Measurements from ENCODE around the gene CACNA1G.
A peak's percentile ranks its signal among the peaks of the same experiment; 100 is the strongest.

The CACNA1G gene

DNA sequence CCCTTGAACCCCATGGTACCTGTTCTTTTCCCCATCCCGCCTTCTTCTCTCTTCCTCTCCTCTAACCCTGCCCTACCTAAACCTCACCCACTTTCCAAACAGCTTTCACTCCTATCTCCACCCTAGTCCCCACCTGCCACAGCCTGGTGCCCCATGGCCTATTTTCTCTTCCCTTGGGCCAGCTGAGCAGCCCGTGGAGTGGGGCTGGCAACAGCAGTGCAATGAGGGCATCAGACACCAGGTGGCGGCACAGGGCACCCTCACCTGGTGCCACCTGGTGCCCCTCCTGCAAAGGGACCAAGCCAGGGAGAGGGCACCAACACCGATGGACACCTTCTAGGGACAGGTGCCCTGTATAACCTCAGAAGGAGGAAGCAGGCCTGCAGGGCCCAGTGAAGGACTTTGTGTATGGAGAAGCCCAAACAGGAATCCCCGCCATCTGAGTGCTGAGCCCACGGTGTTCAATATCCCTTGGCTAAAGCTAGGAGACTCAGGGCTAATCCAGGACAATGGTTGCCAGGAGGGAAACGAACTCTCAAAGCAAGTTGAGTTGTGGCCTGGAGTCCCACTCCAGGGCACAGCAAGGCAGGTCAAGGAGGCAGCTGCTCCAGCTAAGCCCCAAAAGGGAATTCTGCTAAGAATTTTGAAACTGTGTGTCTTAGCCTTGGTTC, 70.1 kb downstream of the CACNA1G start:
- DNase-seq (ENCODE audit: low read depth in 4 of 4, low spot score in 1 of 4): peak; percentile 13 to 46 (median 24)

DNA sequence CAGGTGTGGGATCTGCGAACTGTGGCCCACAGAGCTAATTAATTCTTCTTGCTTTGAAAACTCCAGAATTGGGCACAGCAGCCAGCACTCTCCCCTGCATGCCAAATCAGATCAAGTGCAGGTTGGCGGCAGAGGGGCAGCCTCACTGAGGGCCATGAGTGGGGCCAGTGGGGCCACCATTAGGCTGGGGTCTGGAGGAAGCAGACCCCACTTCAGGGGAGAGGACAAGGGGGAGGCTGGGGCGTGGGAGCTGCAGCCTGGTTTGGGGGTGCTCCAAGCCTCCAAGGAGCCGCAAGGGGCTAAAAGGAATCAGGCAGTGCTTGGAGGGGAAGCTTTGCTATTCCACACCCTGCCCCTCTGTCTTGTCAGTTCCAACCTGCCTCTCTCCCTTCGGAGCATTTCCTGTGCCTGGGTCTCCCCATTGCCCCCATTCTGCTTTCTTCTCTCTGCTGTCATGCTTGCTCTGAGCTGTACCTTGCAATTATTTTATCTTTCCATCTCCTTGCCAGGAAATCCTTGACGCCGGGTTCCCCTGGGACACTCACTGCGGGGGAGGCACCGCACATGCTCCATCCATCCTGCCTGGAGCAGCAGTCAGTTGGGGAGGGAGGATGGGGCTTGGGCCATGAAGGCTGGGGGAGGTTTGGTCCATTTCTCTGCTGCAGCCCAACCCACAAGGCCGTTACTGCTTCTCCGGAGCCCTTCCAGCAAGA, 70.8 kb downstream of the CACNA1G start:
- no peak for DNase-seq (ENCODE audit: low read depth in 4 of 4, low spot score in 1 of 4)

- no peak for DNase-seq (ENCODE audit: low read depth in 4 of 4, low spot score in 1 of 4)
Measured at GRCh38 chr17:50631908-50632571, 71.5 kb downstream of the CACNA1G start.

DNA sequence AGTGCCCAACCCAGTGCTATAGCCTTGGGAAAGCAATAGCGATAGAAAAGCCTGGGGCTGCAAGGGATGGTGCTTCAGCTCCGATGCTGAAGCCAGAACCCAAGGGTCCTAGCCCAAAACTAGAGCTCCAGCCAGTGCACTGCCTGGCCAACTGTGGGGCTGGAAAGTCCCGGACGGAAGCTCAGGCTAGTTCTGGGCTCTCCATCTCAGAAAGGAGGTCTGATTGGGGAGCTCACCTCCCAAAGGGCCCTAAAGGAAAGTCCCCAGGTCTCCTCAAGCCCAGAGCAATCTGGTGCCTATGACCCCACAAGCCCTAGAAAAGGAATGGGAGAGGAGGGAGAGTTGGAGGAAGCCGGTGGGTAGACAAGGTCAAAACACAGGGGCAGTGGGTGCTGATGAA, 72.1 kb downstream of the CACNA1G start:
- DNase-seq (ENCODE audit: low read depth in 4 of 4, low spot score in 1 of 4): no peak

DNA sequence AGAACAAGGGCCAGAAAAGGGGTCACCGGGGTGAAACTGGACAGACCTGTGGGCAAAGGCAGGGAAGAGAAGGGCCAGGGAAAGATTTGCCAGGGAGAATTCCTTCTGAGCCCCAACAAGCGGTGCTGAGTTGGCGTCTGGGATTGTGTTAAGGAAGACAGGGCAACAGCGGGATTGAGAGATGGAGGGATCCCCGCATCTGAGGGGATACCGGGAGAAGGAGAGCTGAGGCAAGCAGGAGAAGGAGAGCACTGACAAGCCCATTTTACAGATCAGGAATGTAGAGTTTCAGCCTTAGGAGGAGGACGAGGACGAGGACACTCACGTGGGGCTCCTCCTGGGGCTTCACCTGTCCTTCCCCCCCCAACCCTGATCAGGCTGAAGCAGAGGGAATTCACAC, 73.2 kb downstream of the CACNA1G start:
- DNase-seq (ENCODE audit: low read depth in 4 of 4, low spot score in 1 of 4): no peak

DNA sequence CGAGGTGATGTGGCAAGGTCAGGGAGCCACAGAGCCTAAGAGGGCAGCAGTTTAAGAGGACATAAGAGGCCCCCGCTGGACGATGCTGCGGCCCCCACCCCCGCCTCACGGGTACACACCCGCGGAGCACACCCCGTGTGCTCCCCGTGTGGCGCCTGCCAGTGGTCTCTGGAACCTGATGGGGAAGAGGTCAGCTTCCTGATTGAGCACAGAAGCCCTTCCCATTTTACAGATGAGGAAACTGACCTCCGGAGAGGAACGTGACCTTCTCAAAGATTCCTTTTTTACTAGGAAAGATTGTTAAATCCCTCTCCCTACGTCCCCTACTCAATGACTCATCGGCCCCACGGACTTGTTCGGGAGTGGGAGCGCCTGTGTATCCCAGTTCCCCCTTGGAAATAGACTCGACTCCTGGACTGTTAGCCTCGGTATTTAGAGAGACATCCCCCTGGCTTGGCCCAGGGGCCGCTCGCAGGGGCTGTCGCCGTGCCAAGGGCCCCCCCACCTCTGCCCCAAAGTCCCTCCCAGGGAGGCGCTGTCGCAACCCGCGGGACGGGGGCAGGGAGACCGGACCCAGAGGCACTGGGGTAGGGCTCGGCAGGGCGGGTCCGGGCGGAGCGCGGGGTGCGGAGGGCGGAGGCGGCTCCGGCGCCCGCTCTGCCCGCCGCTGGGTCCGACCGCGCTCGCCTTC, 73.9 kb downstream of the CACNA1G start, which contains the start of gene ABCC3:
Gene ABCC3, plus strand, starts transcription at position 658 of the 691 bp plus-strand sequence. CDS start 56 bp downstream, outside the sequence.
- DNase-seq (ENCODE audit: low read depth in 4 of 4, low spot score in 1 of 4): no peak

DNA sequence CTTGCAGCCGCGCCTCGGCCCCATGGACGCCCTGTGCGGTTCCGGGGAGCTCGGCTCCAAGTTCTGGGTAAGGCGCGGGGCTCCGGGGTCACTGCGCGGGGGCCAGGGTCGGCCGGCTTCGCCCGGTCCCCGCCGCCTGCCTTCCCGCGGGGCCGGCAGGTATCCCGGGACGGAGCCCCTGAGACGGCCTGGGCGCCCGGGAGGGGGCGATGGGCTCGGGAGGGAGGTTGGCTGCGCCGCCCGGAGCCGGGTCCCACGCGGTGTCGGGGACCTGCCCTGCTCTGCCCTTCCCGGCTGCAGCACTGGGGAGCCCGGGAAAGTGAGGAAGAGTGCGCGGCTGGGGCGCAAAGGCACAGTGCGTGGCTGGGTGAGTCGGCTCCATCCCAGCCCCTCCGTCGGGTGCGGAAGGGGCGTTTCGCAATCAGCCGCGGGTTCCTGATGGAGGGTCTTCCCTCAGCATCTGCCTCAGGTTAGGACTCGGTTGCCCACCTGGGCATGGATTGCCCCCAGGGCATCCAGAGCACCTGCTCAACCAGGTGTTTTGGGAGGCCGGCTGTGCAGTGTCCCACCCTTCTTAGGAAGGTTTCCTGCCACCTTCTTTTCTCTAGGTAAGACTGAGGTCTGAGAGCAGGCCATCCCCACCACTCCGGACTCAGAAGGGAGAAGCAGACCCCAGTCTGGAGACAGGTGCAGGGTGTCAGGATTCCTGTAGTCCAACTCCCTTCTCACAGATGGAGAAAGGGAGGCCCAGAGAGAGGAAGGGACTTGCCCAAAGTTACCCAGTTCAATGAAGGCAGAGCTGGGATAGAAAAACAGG, 74.6 kb downstream of the CACNA1G start:
- DNase-seq (ENCODE audit: low read depth in 4 of 4, low spot score in 1 of 4): no peak

GRCh38 chr17:50635732-50635981, 75.1 kb downstream of the CACNA1G start:
- DNase-seq (ENCODE audit: low read depth in 4 of 4, low spot score in 1 of 4): no peak

- DNase-seq (ENCODE audit: low read depth in 4 of 4, low spot score in 1 of 4): no peak
Measured at GRCh38 chr17:50635982-50636803, 75.7 kb downstream of the CACNA1G start.

GRCh38 chr17:50636804-50637195, 76.3 kb downstream of the CACNA1G start:
- no peak for DNase-seq (ENCODE audit: low read depth in 4 of 4, low spot score in 1 of 4)

DNA sequence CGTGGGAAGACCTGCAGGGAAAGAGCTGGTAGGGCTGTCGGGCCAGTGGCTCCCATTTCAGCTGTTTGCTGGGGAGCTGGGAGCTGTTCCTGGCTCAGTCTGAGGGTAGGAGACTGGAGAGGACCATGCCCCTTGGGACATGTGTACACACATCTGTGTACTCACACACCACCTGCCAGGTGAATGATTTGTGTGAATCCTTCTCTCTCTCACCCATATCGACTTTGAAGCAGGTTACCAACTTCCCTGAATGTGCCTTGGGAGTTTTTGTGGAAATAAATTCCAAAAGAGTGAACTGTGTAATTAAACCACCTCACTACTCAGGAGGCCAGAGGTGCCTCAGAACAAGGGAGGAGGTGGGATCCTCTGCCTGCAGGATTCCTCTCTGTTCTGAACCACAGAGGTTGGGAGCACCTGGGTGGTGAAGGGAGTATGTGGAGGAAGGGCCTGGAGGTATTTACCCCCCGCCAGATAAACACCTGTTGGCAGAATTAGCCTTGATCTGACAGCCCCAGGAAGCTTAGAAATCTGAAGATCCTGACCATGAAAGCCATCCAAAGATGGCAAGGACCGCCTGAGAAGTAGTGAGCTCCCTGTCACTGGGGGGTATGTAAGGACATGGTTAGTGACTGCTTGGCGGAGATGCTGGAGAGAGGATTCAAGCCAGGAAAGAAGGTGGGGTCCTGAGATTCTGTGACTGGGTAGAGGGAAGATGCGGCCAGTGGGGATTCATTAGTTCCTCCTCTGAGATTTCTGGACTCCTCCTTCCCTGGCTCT, 77.5 kb downstream of the CACNA1G start:
- DNase-seq (ENCODE audit: low read depth in 4 of 4, low spot score in 1 of 4): no peak

DNA sequence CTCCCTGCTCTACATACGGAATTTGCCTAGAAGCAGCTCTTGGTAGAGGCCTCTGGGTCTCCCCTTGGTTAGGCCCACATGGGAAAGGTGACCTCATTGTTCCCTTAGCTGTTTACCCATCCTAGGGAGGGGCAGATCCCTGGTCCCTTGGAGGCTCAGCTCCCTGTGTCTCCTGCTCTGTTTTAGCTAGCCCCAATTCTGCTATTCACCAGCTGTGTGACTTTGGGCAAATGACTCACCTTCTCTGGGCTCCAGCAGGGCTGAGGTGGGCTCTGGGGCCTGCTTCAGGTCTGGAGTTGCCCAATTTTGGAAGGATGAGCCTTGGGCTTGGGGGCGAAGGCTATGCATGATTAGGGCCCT, 78.1 kb downstream of the CACNA1G start:
- no peak for DNase-seq (ENCODE audit: low read depth in 4 of 4, low spot score in 1 of 4)

- DNase-seq (ENCODE audit: low read depth in 4 of 4, low spot score in 1 of 4): no peak
Measured at GRCh38 chr17:50638966-50639713, 78.6 kb downstream of the CACNA1G start.

DNA sequence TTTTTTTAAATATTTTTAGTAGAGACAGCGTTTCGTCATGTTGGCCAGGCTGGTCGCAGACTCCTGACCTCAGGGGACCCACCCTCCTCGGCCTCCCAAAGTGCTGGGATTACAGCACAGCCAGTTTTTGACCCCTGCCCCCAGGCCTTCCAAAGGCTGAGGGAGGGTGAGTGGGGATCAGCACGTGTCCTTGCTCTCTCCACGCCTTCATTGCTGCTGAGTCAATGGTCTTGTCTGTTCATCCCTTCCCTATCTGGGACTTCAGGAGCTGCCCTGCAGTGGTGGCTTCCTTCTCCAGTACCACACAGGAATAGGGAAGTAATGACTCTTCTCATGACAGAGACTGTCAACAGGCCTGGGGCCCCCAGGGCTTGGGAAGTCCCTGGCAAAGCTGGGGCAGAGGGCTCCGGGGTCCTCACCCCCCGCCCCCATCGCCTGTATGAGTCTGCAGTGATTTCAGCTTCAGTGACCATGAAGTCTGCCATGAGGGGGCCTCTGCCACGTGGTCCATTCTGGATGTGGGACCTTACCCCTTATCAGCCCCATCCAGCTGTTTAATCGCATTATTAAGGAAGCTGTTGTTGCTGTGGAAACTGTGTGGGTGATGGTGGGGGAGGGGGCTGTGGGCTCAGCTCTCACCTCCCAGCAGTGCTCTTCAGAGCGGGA, 80.3 kb downstream of the CACNA1G start:
- no peak for DNase-seq (ENCODE audit: low read depth in 4 of 4, low spot score in 1 of 4)

DNA sequence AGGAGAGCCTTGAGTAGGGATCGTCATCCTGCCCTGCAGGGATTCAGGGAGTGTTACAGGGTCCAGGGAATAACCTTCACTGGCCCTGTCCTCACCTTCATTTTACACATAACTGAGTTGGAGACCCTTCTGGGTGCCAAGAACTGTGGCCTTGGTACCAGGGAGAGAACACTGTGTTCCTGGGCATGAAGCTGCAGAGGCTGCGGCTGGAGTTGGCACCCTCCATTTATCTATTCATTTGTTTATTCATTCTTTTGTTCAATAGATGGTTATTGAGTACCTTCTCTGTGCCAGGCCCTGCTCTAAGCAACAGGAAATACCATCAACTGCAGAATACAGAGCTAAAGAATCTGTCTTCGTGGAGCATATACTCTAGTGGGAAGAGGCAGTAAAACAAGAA, 80.8 kb downstream of the CACNA1G start:
- DNase-seq (ENCODE audit: low read depth in 4 of 4, low spot score in 1 of 4): no peak

- no peak for DNase-seq (ENCODE audit: low read depth in 4 of 4, low spot score in 1 of 4)
Measured at GRCh38 chr17:50642071-50642721, 81.7 kb downstream of the CACNA1G start.

DNA sequence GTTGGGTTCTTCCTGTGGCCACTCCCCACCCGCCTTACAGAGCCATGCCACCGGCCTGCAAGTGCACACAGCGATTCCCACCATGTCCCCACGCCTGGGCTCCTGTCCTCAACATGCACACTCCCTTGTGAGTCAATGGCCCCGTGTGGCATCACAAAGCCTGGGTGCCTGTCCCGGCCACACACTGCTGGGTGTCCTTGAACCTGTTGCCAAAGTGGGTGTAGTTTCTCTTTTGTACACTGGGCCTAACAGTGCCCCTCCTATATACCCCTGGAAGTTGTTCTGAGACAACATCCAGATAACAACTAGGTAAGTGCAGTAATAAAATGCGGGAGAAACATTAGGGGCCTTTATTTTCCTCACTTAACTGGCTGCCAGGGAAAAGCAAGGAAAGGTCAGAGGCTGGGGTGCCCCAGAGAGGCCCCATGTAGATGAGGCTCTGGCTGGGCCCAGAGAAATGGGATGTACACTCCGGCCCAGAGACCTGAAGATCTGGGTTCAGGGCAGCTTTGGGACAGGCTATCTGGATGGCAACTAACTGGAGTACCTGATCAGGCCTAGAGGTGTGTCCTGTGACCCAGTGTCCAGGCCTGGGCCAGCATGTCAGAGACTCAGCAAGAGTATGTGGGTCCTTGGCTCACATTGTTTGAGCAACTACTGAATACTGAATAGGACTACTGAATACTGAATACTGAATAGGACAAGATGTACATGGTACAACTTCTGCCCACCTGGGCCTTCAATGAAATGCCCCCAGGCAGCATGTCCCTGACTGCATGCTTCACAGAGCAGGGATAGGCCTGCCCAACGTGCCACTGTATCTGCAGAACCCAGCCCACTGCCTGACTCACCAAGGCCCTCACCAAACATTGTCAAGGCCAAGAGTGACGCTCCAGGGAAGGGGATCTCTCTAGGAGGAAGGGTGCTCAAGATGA, 82.5 kb downstream of the CACNA1G start:
- DNase-seq (ENCODE audit: low read depth in 4 of 4, low spot score in 1 of 4): no peak

Data from stimulated activated CD4-positive, alpha-beta T cell treated with anti-CD3 and anti-CD28 coated beads, Interleukin-1b, Interleukin-23, amount 100 ng/mL, for 24 hours (primary cell).